WERI-Rb-1 (cell line): Measurements from ENCODE around the gene SFXN2.

Experiments
- DNase-seq: peaks from one replicate; pipeline ENCODE4 v3.0.0-alpha.2; 2020
- H3K27ac ChIP-seq: fragments of 250-450 bp; sonication (Bioruptor Pico); 2 replicates; pipeline ENCODE4 v1.5.1; 2020; ENCODE audit warnings: mild to moderate bottlenecking, moderate library complexity
- H3K27me3 ChIP-seq: fragments of 250-450 bp; sonication (Bioruptor Pico); 2 replicates; pipeline ENCODE4 v1.5.1; 2021; ENCODE audit warnings: mild to moderate bottlenecking, low read depth, moderate library complexity; ENCODE audit not compliant: insufficient read depth, severe bottlenecking
- H3K36me3 ChIP-seq: fragments of 250-450 bp; sonication (Bioruptor Pico); 2 replicates; pipeline ENCODE4 v1.5.1; 2020; ENCODE audit warnings: mild to moderate bottlenecking, moderate library complexity
- H3K4me3 ChIP-seq: 2 replicates; pipeline ENCODE4 v1.5.1; 2011; ENCODE audit warnings: low read depth, mild to moderate bottlenecking, control low read depth, low read length
- H3K9me3 ChIP-seq: fragments of 250-450 bp; sonication (Bioruptor Pico); 2 replicates; pipeline ENCODE4 v1.5.1; 2021; ENCODE audit warnings: mild to moderate bottlenecking, moderate library complexity; ENCODE audit not compliant: severe bottlenecking
- TF ChIP-seq, protein P1 (sequence below): IDR thresholded peaks from 2 replicates; pipeline ENCODE4 v1.5.1; 2011; ENCODE audit warnings: low read depth, mild to moderate bottlenecking, control low read depth, inconsistent platforms, low read length

Gene SFXN2

GRCh38 chr10:102764470-102765161 is 50.2 kb downstream of the SFXN2 start:
- Histone ChIP-seq H3K36me3 (no peaks in the 10 kb centered on the region), H3K27me3 (no peaks in the 10 kb centered on the region), H3K9me3 (no peaks in the 10 kb centered on the region), H3K4me3 (no peak overlapping the region), H3K27ac (no peak overlapping the region)
- TF ChIP-seq, protein P1, sequence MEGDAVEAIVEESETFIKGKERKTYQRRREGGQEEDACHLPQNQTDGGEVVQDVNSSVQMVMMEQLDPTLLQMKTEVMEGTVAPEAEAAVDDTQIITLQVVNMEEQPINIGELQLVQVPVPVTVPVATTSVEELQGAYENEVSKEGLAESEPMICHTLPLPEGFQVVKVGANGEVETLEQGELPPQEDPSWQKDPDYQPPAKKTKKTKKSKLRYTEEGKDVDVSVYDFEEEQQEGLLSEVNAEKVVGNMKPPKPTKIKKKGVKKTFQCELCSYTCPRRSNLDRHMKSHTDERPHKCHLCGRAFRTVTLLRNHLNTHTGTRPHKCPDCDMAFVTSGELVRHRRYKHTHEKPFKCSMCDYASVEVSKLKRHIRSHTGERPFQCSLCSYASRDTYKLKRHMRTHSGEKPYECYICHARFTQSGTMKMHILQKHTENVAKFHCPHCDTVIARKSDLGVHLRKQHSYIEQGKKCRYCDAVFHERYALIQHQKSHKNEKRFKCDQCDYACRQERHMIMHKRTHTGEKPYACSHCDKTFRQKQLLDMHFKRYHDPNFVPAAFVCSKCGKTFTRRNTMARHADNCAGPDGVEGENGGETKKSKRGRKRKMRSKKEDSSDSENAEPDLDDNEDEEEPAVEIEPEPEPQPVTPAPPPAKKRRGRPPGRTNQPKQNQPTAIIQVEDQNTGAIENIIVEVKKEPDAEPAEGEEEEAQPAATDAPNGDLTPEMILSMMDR = no peak
- no peak for DNase-seq

GRCh38 chr10:102765336-102765735 is 50.9 kb downstream of the SFXN2 start:
- no peak overlapping the region for H3K27ac ChIP-seq

GRCh38 chr10:102767428-102768160 is 53.2 kb downstream of the SFXN2 start:
- Histone ChIP-seq H3K4me3 (no peak overlapping the region), H3K27ac (no peak overlapping the region), H3K27me3 (no peaks in the 10 kb centered on the region), H3K9me3 (no peaks in the 10 kb centered on the region), H3K36me3 (no peaks in the 10 kb centered on the region)
- TF ChIP-seq, protein P1 = no peak
- no peak for DNase-seq

More at GRCh38 chr10:102765336-102765735, 50.9 kb downstream of the SFXN2 start:
- Histone ChIP-seq H3K36me3 (no peaks in the 10 kb centered on the region), H3K27me3 (no peaks in the 10 kb centered on the region), H3K9me3 (no peaks in the 10 kb centered on the region), H3K4me3 (no peak overlapping the region)
- TF ChIP-seq, protein P1 = no peak
- no peak for DNase-seq

DNA sequence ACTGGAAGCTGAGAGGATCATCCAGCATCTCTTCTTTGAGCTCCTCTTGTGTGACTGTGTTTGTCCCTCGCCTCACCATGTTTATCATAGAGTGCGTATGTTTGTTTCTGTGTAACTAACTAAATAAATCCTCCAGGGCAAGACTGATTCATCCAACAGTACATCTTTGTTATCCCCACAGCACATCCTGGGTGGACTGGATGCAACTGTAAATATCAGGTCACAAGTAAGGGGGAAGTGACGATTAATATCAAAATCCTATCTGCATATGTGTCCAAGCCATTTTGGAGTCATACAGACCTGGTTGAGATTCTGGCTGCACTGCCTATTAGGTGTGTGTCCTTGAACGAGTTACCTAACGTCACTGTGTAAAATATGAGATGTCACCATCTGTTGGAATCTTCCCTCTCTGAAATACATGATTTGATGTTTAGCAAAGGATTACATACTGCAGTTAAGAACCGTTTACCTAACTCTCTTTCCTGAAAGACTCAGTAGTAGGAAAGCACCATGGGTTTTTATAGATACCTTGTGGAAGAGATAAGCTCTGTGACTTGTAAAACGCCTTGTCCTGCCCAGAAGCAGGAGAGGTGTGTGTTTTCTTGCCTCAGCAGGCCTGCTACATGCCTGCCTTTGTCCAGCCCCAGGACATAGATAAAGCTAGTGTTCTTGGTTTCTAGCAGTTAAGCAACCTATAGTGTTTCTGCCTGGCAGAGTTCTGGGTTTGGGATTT is 55.1 kb downstream of the SFXN2 start:
- TF ChIP-seq, protein P1 = no peak
- Histone ChIP-seq H3K9me3 (no peaks in the 10 kb centered on the region), H3K27me3 (no peaks in the 10 kb centered on the region), H3K27ac (peak overlapping the region; percentile 2; the same call in 1 of the 2 replicates), H3K4me3 (no peak overlapping the region), H3K36me3 (no peaks in the 10 kb centered on the region)
- DNase-seq = no peak

DNA sequence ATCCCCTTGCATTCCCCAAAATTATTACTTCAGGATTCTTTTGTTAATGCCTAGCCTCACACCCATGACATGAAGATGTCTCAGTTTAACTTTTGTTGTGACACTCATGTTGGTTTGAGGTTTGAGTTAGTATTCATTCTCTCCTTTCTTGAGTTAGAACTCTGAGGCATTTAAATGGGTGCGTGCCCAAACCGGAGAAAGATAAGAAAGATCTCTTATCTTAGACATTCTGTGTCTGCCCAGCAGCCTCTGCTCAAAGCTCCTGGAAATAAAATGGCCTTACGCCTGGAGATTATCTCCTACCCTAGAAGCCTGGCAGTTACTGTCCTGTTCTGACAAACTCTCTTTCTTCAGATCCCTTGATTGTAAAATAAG is 55.7 kb downstream of the SFXN2 start:
- Histone ChIP-seq H3K4me3 (no peak overlapping the region), H3K27ac (peak overlapping the region; percentile 2; the same call in 1 of the 2 replicates), H3K27me3 (no peaks in the 10 kb centered on the region), H3K36me3 (no peaks in the 10 kb centered on the region), H3K9me3 (no peaks in the 10 kb centered on the region)
- DNase-seq = no peak
- TF ChIP-seq, protein P1 = no peak
